Nephron (organoid): ENCODE results near the gene LRRC10B.
A peak's percentile ranks its signal among the peaks of the same experiment; 100 is the strongest.
"Not testable (repeated sequence)": the region's sequence is repeated elsewhere in the genome, so short reads cannot be mapped to it uniquely, and the experiment has no call there.

Experiments
- H3K27ac Mint-ChIP-seq, 3 experiments: 2 replicates each; pipeline ENCODE4 v1.8.0; 2020; ENCODE audit warnings: mixed read lengths in 3 of 3, mild to moderate bottlenecking in 2 of 3, moderate library complexity in 1 of 3
- H3K27me3 Mint-ChIP-seq: 2 replicates; pipeline ENCODE4 v1.8.0; 2021; ENCODE audit warnings: low read depth, mild to moderate bottlenecking, moderate library complexity, mixed read lengths
- H3K36me3 Mint-ChIP-seq: 2 replicates; pipeline ENCODE4 v1.8.0; 2020; ENCODE audit warnings: low read depth, mixed read lengths
- H3K4me1 Mint-ChIP-seq: 2 replicates; pipeline ENCODE4 v1.8.0; 2020; ENCODE audit warnings: mixed read lengths
- H3K4me3 Mint-ChIP-seq, 3 experiments: 2 replicates each; pipeline ENCODE4 v1.8.0; 2020; ENCODE audit warnings: mild to moderate bottlenecking in 3 of 3, mixed read lengths in 3 of 3, moderate library complexity in 2 of 3
- H3K9me3 Mint-ChIP-seq: 2 replicates; pipeline ENCODE4 v1.8.0; 2020; ENCODE audit warnings: mixed read lengths
- TF ChIP-seq, protein P1 (sequence below), 3 experiments: fragments of 200-600 bp; sonication (generic); IDR thresholded peaks; one replicate each; pipeline ENCODE4 v1.5.0; 2021; ENCODE audit warnings: antibody characterized with exemption in 3 of 3; ENCODE audit not compliant: unreplicated experiment in 3 of 3

LRRC10B gene

DNA sequence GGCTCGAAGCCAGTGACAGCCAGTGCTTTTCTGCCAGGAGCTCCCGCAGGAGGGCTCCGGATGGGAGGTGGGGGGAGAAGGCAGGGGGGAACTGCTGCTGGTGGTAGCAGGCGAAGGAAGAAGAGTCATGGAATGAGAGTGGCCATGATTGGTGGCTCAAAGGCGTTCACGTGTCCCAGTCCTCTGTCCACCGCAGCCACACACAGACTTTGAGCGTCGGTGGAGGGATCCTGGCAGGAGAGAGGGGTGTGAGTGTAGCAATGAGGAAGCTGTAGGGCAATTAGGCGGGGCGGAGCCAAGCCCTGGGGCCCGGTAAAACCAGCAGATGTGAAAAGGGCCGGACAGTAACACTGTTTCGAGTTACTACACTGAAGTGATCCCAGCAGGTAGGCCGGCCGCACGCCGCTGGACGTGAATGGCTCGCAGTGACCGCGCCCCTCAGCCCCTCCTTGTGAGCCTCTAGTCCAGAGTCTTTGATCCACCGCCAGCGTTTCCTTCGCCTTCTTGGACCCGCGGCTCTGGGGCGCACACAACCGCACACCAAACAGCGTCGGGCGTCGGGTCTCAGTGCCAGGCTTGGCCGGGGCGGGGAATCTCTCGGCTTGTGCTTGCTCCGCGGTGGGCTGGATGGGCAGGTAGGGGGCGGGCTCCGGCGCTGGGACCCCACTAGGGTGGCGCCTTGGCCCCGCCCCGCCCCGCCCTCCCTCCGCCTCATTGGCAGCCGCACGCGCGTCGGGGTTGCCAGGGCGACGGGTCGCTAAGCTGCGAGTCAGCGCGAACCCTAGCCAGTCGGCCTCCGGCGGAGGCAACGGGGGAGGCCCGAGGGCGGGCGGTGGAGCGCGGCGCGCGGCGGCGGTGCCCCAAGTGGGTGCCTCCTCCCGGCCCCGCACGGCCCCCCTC is at the start of gene LRRC10B:
Gene LRRC10B, plus strand, starts transcription at position 788 of the 900 bp plus-strand sequence. CDS start 250 bp downstream, outside the sequence.
- TF ChIP-seq, protein P1, sequence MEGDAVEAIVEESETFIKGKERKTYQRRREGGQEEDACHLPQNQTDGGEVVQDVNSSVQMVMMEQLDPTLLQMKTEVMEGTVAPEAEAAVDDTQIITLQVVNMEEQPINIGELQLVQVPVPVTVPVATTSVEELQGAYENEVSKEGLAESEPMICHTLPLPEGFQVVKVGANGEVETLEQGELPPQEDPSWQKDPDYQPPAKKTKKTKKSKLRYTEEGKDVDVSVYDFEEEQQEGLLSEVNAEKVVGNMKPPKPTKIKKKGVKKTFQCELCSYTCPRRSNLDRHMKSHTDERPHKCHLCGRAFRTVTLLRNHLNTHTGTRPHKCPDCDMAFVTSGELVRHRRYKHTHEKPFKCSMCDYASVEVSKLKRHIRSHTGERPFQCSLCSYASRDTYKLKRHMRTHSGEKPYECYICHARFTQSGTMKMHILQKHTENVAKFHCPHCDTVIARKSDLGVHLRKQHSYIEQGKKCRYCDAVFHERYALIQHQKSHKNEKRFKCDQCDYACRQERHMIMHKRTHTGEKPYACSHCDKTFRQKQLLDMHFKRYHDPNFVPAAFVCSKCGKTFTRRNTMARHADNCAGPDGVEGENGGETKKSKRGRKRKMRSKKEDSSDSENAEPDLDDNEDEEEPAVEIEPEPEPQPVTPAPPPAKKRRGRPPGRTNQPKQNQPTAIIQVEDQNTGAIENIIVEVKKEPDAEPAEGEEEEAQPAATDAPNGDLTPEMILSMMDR (IDR thresholded peaks at IDR 0.05; ENCODE audit: unreplicated experiment in 3 of 3): no peak
- H3K36me3 Mint-ChIP-seq: no peaks in the 10 kb centered on the region
- H3K9me3 Mint-ChIP-seq: no peaks in the 10 kb centered on the region
- peak within 1 kb of the TSS; percentile 66 to 72 (median 71) for H3K4me3 Mint-ChIP-seq
- H3K4me1 Mint-ChIP-seq: peaks cover 40% of the 10 kb centered on the region
- peaks cover 79% of the 10 kb centered on the region for H3K27me3 Mint-ChIP-seq
- no peak within 1 kb of the TSS for H3K27ac Mint-ChIP-seq

DNA sequence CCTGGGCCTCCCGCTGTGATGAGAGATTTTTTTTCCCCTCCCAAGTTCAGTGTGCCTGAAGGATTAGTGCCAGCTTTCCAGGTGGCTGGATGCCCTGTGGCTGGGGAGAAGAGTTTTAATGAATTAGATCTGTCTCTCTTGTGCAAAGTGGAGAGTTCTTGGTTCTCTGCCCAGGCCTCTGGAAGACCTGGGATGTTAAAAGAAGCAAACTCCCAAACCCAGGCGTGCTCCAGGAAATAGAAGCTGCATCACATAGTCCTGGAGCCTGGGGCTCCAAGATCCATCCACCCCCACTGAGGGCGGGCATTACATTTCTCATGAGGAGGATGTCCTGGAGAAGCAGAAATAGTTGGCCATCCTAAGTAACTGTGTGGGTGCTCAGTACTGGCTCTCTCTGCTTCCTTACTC is 48.1 kb upstream of the LRRC10B start:
- peaks cover 9% of the 10 kb centered on the region for H3K4me1 Mint-ChIP-seq
- H3K36me3 Mint-ChIP-seq: peaks cover 17% of the 10 kb centered on the region
- H3K27me3 Mint-ChIP-seq: no peaks in the 10 kb centered on the region
- H3K27ac Mint-ChIP-seq: peak overlapping the region in 1 of 3 experiments; percentile 46
- TF ChIP-seq, protein P1 (IDR thresholded peaks at IDR 0.05; ENCODE audit: unreplicated experiment in 3 of 3): no peak
- H3K9me3 Mint-ChIP-seq: no peaks in the 10 kb centered on the region
- H3K4me3 Mint-ChIP-seq: no peak overlapping the region

DNA sequence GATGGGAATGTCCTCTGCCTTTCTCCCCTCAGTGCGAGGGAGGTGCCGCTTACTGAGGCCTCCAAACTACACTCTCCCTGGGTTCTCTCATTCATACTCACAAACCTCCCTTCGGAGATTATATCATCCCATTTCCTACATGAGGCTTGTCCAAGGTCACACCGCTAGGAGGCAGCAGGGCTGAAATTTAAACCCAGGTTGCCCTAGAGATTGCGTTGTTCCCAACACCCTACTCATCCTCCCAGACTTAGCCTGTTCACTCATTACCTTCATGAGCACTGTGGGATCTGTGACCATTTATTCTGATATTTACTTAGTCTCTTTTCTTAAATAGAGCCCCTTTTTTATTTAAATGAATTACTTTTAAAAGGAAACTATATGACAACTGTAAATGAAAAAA is 47.6 kb upstream of the LRRC10B start:
- peaks cover 13% of the 10 kb centered on the region for H3K36me3 Mint-ChIP-seq
- peaks cover 9% of the 10 kb centered on the region for H3K4me1 Mint-ChIP-seq

DNA sequence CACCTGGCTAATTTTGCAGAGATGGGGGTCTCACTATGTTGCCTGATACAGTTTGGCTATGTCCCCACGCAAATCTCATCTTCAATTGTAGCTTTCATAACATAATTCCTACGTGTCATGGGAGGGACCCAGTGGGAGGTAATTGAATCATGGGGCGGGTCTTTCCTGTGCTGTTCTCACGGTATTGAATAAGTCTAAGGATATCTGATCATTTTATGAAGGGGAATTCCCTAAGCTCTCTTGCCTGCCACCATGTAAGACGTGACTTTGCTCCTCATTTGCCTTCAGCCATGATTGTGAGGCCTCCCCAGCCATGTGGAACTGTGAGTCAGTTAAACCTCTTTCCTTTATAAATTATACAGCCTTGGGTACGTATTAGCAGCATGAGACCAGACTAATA is 40.9 kb upstream of the LRRC10B start:
- H3K4me3 Mint-ChIP-seq, H3K9me3 Mint-ChIP-seq, H3K27ac Mint-ChIP-seq, H3K27me3 Mint-ChIP-seq, H3K4me1 Mint-ChIP-seq: not testable (repeated sequence)
- peaks cover 24% of the 10 kb centered on the region for H3K36me3 Mint-ChIP-seq

More for the DNA sequence above, 47.6 kb upstream of the LRRC10B start:
- TF ChIP-seq, protein P1 (IDR thresholded peaks at IDR 0.05; ENCODE audit: unreplicated experiment in 3 of 3): peak in 1 of 3 experiments; percentile 10
- H3K4me3 Mint-ChIP-seq: no peak overlapping the region
- no peaks in the 10 kb centered on the region for H3K27me3 Mint-ChIP-seq
- no peaks in the 10 kb centered on the region for H3K9me3 Mint-ChIP-seq
- H3K27ac Mint-ChIP-seq: peak overlapping the region in 2 of 3 experiments; percentile 33 to 46

DNA sequence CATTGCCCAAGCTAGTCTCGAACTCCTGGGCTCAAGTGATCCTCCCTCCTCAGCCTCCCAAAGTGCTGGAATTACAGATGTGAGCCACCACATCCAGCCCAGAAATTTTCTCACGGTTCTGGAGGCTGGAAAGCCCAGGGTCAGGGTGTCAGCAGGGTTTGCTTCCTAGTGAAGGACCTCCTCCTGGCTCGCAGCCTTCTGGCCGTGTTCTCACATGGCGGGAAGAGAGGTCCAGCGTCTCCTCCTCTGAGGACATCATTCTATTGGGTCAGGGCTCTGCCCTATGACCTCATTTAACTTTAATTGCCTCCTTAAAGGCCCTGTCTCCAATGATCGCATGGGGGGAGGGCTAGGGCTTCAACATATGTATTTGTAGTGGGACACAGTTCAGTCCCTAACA is 40.5 kb upstream of the LRRC10B start:
- TF ChIP-seq, protein P1 (IDR thresholded peaks at IDR 0.05; ENCODE audit: unreplicated experiment in 3 of 3): no peak
- Mint-ChIP-seq H3K4me3 (no peak overlapping the region), H3K27ac (no peak overlapping the region), H3K9me3 (no peaks in the 10 kb centered on the region), H3K36me3 (peaks cover 28% of the 10 kb centered on the region), H3K4me1 (peaks cover 4% of the 10 kb centered on the region), H3K27me3 (no peaks in the 10 kb centered on the region)

DNA sequence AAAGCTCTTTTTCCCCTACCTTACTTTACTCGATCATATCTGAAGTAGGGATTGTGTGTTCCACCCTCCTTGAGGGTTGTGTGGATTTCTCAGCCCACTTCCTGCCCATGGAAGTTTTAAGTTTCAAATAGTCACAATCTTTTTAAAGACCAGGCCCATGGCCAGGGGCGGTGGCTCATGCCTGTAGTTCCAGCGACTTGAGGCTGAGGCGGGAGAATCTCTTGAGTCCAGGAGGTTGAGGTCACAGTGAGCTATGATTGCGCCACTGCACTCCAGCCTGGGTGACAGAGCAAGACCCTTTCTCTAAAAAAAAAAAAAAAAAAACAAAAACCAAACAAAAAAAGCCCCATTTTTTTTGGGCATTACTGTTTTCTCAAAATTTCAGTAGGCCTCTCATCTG is 36.3 kb upstream of the LRRC10B start:
- no peaks in the 10 kb centered on the region for H3K27me3 Mint-ChIP-seq
- H3K27ac Mint-ChIP-seq: peak overlapping the region in 1 of 3 experiments; percentile 44
- TF ChIP-seq, protein P1 (IDR thresholded peaks at IDR 0.05; ENCODE audit: unreplicated experiment in 3 of 3): no peak
- no peak overlapping the region for H3K4me3 Mint-ChIP-seq
- H3K36me3 Mint-ChIP-seq: peaks cover 31% of the 10 kb centered on the region
- peaks cover 10% of the 10 kb centered on the region for H3K4me1 Mint-ChIP-seq
- H3K9me3 Mint-ChIP-seq: no peaks in the 10 kb centered on the region
